GM21717 (cell line): Measurements from ENCODE around the gene RXRA.

ENCODE experiments used
- ATAC-seq: cut with Tn5 transposase; IDR thresholded peaks from one replicate; pipeline ENCODE4 v1.9.1; 2021; ENCODE audit warnings: mild to moderate bottlenecking, moderate library complexity; ENCODE audit not compliant: unreplicated experiment

The RXRA gene

DNA sequence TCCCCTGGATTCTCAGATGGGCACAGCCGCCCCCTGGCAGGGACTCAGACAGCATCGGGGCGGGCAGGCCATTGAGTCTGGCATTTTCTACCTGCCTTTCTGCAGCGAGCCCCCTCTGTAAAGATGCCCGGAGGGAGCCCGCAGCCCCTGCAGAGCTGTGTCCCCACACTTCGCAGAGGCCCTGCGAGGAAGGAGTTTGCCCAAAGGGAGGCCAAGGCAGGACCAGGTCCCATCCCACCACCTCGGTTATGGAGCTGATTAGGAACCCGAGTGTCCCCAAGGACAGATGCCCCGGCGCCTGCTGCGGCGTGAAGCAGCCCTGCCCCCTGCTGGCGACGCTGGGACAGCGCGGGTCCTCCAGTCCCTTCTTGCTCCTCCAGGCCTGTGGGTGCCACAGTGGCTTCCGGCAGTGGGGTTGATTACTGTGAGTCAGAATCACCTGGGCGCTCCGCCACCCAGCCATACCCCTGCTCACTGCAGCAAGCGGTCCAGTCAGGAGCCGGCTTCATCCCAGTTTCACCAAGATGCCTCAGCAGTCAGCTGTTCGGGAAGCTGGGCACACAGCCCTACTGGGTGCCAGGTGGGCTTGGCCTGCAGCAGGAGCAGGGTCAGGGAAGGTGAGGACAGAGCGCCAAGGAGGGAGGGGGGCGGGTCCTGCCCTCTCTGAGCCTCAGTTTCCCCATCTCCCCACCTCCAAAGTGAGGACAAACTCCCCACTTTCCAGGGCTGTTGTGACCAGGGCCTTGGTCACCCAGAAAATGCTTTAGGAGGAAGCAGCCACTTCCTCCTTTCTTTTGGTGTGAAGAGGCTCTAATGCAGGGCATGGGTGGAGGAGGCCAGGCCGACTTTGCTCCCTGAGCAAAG is 117.2 kb downstream of the RXRA start:
- no peak for ATAC-seq

DNA sequence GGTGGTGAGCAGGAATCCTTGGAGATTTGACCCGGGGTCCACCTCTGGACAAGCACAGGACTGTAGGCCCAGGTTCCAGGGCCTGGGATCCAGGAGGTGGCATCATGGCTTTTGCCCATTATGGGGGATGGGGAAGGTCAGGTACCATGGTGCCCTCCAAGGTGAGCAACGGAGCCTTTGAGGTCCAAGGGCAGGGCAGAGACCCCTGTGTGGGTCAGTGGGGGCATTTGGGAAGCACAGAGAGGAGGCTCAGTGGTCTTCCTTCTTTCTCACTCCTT is 117.7 kb downstream of the RXRA start:
- ATAC-seq, result no peak

DNA sequence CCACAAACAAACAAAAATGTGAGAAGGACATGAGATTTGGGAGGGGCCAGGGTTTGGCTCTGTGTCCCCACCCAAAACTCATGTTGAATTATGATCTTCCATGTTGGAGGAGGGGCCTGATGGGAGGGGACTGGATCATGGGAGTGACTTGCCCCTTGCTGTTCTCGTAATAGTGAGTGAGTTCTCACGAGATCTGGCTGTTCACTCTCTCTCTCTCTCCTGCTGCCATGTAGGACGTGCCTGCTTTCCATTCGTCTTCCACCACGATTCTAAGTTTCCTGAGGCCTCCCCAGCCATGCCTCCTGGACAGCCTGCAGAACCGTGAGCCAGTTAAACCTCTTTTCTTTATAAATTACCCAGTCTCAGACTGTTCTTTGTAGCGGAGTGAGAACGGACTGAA is 118.7 kb downstream of the RXRA start:
- no peak for ATAC-seq

- no peak for ATAC-seq
Observed at GRCh38 chr9:134449180-134449916, 123.1 kb downstream of the RXRA start.

DNA sequence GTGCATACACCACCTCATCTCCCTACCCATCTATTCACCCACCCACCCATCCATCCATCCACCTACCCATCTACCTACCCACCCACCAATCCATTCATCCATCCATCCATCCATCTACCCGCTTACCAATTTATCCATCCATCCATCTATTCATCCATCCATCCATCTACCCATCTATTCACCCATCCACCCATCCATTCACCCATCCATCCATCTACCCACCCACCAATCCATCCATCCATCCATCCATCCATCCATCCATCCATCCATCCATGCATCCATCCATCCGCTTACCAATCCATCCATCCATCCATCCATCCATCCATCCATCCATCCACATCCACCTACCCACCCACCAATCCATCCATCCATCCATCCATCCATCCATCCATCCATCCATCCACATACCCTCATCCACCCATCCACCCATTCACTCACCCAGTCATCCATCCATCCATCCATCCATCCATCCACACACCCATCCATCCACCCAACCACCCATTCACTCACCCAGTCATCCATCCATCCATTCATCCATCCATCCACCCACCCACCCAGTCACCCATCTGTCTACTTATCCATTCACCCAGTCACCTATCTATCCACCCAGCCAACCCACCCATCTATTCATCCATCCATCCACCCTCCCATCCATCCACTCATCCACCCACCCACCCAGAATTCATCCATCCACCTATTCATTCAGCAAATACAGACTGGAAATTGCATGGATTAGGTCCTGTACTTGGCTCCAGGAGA is 125.6 kb downstream of the RXRA start:
- ATAC-seq, result no peak

- ATAC-seq, result no peak
Observed at GRCh38 chr9:134452728-134453127, 126.5 kb downstream of the RXRA start.

DNA sequence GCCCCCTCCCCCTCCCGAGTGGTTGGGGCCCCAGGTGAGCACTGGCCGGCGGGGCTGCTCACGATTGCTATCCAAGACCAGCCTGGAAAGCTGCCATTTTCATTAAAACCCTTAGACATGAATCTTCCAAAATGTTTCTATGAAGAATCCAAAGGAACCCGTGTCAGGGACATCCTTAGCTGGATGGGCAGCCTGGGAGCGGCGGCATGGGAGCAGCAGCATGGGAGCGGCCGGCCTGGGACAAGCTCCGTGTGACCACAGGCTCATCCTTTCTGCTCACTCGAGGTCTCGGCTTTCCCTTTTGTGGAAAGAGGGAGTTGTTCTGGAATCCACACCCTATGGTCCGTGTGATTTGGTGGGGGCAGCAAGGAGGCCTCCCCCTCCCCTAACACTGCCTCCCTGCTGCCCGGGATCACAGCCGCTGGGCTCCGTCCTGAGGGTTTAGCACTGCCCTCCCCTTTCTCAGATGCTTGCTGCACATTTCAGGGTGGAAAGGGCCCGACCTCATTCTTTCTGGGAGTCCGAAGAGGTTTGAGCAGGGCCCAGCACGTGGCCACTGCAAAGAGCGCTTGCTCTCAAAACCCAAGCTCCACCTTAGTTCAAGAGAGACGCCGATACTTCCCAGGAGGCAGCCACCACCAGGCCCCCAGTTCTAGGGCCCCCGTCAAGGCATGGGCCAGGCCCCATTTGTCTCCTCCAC is 127.7 kb downstream of the RXRA start:
- ATAC-seq, result no peak

DNA sequence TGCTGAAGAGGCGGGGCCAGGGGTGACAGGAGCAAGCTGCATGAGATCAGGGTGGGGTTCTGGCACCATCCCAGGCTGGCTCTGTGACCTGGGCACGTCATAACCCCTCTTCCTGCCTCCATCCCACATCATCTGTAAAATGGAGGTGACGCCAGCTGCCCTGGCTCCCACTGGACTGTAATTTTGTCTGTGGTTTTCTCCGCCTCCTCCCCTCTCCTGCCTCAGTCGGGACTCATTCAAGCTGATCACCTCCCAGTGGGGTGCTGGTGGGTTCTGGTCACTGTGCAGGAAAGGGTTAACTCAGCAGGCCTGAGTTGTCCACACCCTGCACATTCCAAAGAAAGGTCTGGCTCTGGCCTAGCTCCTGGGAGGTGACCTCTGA is 128.2 kb downstream of the RXRA start:
- no peak for ATAC-seq

- ATAC-seq, result no peak
Observed at GRCh38 chr9:134455021-134455471, 128.8 kb downstream of the RXRA start.

DNA sequence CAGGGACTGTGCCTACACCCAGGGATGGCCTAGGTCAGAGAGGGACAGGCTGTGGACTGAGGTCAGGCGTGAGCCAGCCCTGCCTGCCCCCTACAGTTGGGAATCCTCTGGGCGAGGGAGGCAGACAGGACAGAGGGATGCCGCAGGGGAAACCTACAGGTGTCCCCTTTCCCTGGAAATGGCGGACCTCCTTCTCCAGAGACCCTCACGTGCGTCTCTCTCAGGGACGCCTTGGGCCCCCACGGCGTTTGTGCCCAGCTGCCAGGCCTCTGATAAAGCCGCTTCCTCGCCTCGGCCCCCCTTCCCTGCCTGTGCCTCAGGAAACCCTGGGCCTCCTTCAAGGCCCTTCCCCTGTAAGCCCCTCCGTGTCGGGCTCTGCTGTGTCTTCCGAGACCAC is 129.3 kb downstream of the RXRA start:
- no peak for ATAC-seq

DNA sequence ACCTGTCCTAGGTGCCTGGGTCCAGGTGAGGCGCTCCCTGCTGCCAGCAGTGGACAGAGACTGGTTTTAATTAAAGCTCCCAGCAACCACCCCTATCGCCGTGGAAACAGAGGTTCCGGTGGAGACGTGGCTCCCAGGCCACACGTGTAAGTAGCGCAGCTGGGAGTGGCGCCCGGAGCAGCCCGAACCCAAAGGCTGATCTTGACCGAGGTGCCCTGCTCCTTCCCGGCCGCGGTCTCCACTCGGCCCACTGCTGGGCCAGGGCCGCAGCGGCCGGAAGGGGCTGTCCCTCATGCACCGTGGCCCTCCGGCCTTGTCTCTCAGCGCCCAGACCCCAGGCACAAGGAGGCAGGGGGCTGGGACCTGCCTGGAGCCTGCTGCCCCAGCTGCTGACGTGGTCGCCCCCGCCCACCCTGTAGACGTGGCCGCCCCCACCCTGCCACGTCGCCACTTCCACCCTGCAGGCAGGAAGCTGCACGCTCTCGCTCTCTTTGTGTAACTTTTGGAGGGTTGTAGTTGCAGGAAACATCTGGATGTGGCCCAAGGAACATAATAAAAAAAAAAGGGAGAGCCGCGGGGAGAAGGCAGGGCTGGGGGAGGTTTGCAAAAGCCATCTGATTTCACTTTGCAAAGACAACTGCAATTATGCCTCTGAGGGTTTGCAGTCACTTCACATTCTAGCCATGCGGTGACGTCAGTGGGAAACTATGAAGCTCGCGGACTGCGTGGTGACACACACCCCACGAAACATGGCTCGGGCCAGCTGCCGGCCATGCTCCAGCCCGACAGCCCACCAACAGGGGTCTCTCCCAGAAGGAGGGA is 129.9 kb downstream of the RXRA start:
- no peak for ATAC-seq

GRCh38 chr9:134456756-134457305 is 130.6 kb downstream of the RXRA start:
- no peak for ATAC-seq

DNA sequence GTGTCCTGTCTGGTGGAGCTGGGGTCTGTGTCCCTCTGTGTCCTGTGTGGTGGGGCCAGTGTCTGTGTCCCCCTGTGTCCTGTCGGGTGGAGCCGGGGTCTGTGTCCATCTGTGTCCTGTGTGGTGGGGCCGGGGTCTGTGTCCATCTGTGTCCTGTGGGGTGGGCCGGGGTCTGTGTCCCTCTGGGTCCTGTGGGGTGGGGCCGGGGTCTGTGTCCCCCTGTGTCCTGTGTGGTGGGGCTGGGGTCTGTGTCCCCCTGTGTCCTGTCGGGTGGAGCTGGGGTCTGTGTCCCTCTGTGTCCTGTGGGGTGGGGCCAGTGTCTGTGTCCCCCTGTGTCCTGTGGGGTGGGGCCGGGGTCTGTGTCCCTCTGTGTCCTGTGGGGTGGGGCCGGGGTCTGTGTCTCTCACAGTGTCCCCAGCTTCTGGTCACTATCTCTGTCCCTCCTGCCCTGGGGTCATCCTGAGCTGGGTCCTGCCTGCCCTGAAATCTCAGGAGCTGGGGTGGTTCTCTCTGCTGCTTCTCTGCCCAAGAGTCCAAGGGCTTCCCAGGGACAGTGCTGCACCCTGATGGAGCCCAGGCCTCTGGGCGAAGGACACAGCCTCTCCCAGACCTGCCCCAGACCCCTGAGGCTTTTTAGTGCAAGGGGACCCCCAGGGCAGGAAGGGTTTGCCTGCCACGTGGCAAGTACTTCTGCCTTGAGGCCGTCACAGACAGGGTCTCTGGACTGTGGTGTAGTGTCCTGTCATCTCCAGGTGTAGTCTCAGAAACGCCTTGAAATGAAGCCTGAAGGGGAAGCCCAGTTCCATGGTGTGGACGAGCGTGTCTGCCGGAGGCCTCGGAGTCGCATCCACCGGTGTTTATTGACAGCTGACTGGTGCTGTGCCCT is 131.3 kb downstream of the RXRA start:
- ATAC-seq, result no peak

DNA sequence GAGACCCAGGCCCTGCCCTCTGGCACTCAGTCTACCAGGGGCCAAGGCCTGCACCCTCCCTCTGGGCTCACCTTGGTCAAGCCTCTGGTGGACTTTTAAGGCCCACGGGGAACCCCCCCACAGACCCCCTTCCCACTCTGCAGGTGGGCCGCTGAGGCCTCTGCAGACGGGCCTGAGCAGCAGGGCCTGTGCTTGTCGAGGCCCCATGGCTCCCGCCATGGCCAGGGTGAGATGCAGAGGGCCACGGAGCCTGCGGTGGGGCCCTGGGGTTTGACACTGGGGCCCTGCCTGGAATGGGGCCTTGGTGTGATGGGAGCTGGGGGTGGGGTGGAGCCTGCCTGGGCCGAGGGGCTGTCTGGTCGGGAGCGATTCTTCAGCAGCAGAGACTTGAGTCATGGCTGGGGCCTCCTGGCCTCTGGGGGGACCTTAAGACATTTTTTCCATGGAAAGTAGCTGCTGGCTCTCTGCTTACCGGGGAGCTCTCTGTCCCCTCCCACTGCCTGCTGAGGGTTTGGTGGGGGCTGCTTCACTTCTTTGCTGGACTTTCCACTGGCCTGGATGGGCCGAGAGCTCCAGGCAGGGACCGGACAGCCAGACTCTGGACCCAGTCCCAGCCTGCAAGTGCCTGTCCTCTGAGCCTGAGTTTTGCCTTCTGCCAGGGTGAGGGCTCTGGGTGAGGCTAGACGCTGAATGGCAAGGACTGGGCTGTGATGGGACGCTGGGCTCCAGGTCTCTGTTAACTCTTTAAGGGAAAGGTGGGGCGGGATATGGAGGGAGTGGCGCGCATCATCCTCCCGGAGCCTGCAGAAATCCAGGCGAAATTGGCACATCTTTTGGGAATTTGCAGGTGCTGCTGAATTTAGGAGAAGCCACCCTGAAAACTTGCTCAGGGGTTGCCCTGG is 132.2 kb downstream of the RXRA start:
- ATAC-seq, result no peak

DNA sequence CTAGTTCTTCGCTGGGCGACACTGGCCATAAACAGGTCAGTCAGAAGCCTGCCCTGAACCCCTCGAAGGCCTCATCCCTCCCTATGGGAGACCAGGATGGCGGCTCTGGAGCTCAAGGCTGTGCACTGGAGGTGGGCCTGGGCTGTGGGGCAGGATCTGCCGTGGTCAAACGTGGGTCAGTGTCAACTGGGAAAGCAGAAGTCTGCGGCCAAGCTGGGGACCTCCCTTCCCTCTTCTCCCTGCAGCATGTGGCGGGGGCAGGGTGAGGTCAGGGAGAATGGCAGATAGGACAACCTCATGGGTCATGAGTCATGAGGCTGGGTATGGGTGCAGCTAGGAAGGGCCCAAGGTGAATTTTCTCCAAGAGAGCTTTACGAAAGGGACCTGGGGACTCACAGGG is 132.9 kb downstream of the RXRA start:
- ATAC-seq, result no peak

- no peak for ATAC-seq
Observed at GRCh38 chr9:134459573-134459972, 133.3 kb downstream of the RXRA start.

GRCh38 chr9:134460206-134460605 is 134.0 kb downstream of the RXRA start:
- ATAC-seq, result no peak

DNA sequence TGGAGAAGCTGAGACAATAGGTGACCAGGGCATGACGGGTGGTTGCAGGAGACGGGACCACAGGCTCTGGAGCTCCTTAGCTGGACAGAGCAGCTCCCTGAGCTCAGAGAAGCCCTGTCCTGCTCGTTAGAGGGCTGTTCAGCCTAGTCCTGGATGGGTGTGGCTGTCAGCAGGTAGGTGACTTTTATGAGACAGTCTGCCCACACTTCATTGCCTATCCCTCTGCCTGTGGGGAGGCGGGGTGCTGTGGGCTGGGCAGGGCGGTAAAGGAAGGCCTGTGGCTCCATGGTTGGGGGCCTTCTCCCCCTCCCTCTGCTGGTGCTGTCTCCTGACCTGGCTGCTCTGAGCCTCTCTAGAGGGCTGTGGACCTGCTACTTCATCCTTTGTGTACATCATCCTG is 134.6 kb downstream of the RXRA start:
- no peak for ATAC-seq
